ENCODE results near the gene ATP6V0E1.

The ATP6V0E1 gene

GRCh38 chr5:172983542-172984243, at the start of gene ATP6V0E1:
TSS of gene ATP6V0E1 (plus strand) at chr5:172983771. CDS start at chr5:172983861, 90 bp downstream.
- peak; percentile 46 for DNase-seq

DNA sequence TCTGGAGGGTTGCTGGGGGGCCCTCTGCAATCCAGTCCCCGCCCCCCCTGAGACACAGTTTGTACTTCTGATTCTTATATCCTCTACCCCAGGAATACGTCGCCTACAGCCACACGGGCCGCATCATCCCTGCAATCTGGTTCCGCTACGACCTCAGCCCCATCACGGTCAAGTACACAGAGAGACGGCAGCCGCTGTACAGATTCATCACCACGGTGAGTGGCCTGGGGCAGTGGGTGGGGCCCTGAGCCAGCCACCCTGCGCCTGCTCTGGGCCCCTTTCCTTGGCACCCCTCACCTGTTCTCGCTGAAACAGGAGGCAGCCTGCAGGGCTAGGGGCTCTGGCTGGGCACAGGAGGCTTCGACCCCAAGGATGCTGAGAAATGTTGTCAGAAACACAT, 48.5 kb upstream of the ATP6V0E1 start:
- DNase-seq = no peak

DNA sequence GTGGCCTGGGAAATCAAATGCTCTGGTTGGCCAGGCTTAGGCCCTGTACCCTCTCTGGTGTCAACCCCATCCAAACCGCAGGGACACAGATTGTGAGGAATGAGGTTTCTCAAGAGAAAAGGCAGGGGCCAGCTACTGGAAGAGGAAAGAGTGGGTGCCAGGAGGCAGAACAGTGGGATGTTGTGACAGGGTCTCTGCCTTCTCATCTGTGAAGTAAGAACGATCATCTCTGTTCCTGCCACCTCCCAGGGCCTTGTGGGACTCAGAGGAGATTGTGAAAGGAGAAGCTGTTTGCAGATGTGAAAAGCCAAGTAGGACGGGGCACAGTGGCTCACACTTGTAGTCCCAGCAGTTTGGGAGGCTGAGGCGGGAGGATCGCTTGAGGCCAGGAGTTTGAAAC, 47.2 kb upstream of the ATP6V0E1 start:
- no peak for DNase-seq

- DNase-seq = no peak
These were observed 44.5 kb upstream of the ATP6V0E1 start for GRCh38 chr5:172939071-172939470.

GRCh38 chr5:172939611-172940267, 43.8 kb upstream of the ATP6V0E1 start:
- DNase-seq = no peak

- DNase-seq = no peak
These were observed 43.1 kb upstream of the ATP6V0E1 start for GRCh38 chr5:172940268-172941066.

- no peak for DNase-seq
These were observed 42.5 kb upstream of the ATP6V0E1 start for GRCh38 chr5:172941067-172941516.

DNA sequence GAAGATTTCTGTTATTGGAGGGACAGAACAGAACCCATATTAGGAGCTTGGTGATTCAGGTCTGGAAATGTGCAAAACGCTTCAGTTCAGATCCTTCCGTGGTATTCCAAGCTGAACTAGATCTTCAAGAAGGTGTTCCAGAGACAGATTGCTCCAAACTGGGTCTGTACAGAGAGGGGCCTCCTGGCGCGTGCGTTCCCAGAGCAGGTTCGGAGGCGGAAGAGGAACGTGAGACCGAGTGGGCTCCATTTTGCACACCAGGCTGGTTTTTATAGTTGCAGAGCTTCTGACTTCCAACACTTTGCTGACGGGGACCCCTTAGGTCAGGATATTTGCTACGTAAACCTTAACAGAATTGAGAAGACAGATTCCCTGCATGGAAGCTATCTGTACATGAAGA, 41.0 kb upstream of the ATP6V0E1 start:
- no peak for DNase-seq

- DNase-seq = no peak
These were observed 40.2 kb upstream of the ATP6V0E1 start for GRCh38 chr5:172943283-172943841.

DNA sequence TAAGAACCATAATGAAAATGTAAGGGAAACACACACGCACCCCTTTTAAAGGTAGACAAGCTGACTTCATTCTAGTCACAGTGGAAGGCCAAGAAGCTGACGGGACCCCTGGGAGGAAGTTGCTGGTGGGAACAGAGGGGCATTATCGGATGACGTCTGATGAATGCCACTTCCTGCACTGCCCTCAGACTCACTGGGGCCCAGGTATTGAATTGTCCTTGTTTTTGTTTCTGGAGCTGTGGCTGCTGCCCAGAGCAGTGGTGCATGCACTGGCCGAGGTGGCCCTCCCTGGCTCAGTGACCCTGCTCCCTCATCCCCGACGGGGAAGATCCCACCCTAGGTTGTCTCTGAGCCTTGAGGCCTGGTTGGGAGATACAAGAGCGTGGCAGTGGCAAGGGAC, 39.7 kb upstream of the ATP6V0E1 start:
- no peak for DNase-seq

DNA sequence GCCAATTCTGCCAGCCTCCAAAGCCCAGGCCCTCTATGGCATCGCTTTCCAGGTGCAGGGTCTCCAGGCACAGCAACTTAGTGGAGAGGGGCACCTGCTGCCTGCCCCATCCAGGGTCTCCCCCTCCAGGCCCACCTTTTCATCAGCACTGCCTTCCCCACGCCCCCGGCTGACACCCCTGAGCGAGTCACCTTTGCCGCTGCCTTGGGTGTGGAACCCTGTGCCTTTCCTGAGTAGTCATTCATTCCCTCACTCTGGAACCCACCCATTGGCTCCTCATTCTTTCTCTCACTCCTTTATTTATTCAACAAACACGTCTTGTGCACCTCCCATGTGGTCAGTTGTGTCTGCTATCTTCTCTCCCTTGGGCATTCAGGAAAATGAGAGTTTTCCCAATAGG, 38.8 kb upstream of the ATP6V0E1 start:
- no peak for DNase-seq

DNA sequence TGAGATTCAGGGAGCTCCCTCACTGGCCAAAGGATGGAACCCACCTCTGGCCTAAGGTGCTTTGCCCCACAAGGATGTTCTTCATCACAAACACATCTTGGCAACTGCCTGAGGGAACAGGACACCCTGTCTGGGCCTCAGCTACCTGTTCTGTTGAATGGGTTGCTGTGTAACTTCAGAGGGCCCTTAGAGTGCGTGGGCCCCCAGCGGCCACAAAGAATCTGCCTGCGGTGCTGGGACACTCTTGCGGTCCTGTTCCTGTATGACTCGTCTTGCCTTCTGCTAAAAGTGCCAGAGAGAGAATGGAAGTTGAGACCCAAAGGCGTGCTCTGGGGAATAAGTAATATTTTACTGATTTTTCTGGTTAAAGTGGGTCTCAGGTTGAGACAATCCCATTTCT, 38.4 kb upstream of the ATP6V0E1 start:
- DNase-seq = no peak

- DNase-seq = no peak
These were observed 37.4 kb upstream of the ATP6V0E1 start for GRCh38 chr5:172946146-172946545.

DNA sequence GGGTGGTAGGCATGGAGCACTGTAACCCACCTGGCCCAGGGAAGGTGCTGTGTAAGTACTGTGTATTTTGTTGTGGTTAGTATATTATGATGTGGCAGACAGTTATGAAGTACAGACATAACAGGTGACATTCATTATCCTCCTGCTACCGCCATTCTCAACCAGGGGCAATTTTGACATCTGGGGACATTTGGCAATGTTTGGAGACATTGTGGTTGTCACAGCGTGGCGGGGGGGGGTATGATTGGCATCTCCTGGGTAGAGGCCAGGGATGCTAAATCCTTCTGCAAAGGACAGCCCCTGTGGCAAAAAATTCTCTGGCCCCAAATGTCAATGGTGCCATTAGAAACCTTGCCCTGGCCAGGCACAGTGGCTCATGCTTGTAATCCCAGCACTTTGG, 34.1 kb upstream of the ATP6V0E1 start:
- DNase-seq = no peak

DNA sequence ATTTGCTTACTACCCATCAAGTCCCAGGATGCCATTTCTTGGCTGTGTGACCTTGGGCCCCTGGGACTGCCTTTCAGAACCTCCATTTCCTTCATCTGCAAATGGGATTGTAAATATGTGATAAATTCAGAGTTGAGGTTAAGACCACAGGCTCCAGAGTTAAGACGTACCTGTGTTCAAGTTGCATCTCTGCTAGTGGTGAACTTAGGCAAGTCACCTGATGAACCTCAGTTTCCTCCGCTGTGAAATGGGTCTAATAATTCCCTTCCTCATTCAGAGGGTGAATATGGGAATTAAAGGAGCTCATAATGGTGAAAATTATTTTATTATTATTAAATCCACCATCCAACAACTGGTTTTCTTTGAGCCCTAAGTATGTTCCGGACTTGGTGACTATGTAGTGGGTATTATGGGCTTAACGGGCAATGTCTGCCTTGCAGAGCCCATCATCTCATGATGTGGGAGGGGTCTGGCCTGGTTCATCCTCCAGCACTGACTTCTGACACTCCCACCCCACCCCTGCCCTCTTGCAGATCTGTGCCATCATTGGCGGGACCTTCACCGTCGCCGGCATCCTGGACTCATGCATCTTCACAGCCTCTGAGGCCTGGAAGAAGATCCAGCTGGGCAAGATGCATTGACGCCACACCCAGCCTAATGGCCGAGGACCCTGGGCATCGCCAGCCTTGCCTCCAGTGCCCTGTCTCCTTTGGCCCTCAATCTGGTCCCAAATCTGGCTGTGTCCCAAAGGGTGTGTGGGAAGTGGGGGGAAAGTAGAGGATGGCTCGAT, 33.2 kb upstream of the ATP6V0E1 start:
- DNase-seq = no peak

DNA sequence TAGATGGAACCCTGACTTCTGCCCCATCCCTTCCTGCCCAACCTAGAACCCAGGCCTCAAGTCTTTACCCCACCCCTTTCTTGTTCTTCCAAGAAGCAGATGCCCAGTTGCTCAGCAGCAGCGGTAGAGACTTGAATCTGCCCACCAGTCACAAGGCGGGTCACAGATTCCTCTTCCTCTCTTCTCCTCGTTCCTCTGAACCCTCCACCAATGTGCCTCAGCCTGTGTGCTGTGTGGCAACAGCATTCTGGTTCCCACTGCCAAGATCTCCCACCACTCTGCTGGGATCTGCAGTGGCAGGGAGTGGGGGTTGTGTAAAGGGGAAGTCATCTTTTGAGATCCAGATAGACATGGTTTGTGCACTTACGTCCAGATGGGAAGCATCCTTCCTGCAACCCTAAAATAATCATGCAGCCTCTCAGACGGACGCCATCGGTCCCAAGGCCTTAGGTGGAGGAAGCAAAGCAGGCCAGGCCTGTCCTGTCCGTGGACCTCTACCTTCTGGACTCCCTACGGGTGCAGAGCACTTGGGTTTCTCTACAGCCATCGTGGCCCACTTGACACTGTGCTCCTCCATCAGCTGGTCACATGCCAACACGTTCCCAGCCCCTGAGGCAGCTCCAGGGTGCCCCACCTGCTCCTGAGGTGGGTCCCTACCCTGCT, 32.1 kb upstream of the ATP6V0E1 start:
- no peak for DNase-seq

DNA sequence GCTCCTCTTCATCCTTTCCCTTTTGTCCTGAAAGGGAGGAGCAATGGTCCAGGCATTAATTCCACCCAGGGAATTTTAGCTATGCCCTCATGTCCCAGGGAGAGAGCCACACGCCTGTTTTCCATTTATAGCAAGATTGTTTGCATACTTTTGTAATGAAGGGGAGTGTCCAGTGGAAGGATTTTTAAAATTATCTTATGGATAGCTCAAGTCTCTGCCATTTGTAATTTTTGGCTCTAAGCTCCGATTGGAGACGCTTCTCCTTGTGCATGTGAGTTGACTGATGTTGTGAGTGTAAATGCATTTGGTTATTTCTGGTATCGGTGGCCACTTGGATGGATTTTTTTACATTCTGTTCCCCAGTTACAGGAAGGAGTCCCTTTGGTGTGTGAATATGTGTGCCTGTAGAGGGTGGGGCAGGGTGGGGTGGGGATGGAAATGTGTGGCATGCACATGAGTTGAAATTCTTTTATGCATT, 31.5 kb upstream of the ATP6V0E1 start:
- no peak for DNase-seq

- DNase-seq = no peak
These were observed 29.5 kb upstream of the ATP6V0E1 start for GRCh38 chr5:172953776-172954675.

DNA sequence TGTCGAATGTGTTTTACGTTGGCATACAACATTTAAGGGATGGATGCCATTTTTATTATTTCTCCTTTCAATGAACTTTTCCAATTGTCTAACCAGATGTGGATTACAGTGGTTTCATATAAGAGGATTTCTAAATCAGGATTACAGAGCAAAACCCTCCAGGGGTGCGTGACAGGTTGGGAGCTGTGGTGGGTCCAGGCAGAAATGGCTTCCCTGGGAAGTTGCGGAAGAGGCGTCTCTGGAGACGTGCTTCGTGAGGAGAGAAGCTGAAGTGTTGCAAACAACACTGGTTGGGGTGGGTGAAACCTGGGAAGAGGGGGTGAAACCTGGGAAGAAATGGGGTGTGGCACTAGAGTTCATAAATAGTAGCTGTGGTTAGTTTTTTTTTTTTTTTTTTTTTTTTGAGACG, 28.8 kb upstream of the ATP6V0E1 start:
- no peak for DNase-seq

DNA sequence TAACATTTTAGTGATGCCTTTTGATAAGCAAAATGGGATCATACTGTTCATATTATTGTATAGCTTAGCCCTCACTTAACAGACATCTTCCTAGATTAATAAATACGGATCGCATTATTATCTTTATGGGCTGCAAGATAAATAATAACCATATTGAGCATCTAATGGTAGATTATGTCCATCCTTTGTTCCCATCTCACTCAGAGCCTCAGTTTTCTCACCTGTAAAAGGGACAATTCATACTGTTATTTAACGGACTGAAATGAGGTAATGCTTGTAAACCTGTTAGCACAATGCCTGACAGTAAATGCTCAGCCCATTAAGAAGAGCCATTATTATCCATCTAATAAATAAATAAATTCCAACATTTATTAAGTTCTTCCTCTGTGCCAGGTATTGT, 27.3 kb upstream of the ATP6V0E1 start:
- DNase-seq = no peak

DNA sequence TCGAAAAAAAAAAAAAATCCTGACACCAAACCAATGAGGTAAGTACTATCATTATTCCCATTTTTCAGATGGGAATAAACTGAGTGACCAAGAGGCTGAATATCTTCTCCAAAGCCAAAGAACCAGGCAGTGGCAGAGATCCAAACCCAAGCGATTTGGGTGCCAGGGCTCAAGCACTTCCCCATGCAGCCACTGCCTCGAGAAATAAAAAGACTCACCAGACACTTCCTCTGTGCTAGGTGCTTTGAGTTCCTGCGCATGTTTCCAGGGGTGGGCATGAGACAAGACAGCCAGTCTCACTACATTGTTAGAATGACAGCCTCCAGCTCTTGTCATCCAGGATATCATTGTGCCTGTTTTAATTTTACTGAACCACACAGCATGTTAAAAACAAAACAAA, 26.6 kb upstream of the ATP6V0E1 start:
- no peak for DNase-seq

Measured in SIG-M5 (cell line).